ENCODE data around the gene MAP2K1. TPM values are rescaled to one million over a fixed set of nuclear protein-coding genes. Genes with fewer than 3 reads are reported as not detected.
A peak's percentile ranks its signal among the peaks of the same experiment; 100 is the strongest.

MAP2K1 gene
- total RNA-seq, 2 donors from 2014 or later, result 73.7 to 81.2 TPM

DNA sequence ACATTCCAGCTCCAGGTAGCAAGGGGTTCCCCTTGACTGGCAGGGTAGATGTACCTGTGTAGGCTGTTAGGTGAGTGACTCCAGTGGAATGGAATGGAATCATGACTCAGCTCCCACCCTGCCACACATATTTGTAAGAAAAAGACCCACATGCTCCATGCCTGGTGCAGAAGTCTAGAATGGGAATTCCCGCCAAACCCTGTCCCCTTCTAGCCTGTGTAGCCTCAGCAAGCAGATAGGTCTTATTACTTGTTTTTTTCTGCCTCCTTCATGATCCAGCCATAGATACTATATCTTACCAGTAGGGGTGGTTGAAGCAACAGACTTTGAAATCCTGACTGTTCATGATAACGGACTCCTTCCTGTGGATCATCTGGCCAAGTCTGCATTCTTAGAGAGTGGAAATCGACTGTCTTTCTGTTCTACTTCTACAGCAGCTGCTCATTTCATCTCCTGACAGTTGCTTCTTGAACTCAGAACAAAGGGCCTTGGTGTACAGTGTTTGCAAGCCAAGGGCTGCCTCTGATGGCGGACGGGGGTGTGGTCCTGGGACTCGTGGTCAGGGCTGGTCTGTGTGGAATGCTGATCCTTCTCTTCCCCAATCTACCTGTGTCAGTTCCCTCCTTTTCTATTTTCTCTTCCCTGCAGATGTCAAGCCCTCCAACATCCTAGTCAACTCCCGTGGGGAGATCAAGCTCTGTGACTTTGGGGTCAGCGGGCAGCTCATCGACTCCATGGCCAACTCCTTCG is 94.6 kb downstream of the MAP2K1 start:
- no peak for DNase-seq
- WGBS, 2 experiments (ENCODE audit: insufficient coverage in 1 of 2, insufficient read length in 1 of 2), result 95 to 98% methylated on average over 6 to 10 of the region's 10 CpGs
- Histone ChIP-seq H3K27me3 (ENCODE audit: control insufficient read depth, insufficient read depth, low read length, poor library complexity, severe bottlenecking) (no peaks in the 10 kb centered on the region), H3K4me1 (ENCODE audit: control insufficient read depth, insufficient read depth, low read length) (peaks cover 8% of the 10 kb centered on the region), H3K4me3 (ENCODE audit: low read length) (no peak overlapping the region), H3K27ac (ENCODE audit: low read depth, low read length) (no peak overlapping the region), H3K9ac (ENCODE audit: extremely low read depth, low read length, poor library complexity, severe bottlenecking) (no peak overlapping the region), H3K9me3 (ENCODE audit: control insufficient read depth, low read length) (no peaks in the 10 kb centered on the region), H3K36me3 (ENCODE audit: control insufficient read depth, insufficient read depth, low read length) (peaks cover 68% of the 10 kb centered on the region)
- Mint-ChIP-seq H3K9me3 (no peaks in the 10 kb centered on the region), H3K36me3 (ENCODE audit: low read depth) (peaks cover 48% of the 10 kb centered on the region), H3K4me3 (no peak overlapping the region), H3K27me3 (ENCODE audit: insufficient read depth) (no peaks in the 10 kb centered on the region), H3K4me1 (peaks cover 20% of the 10 kb centered on the region), H3K27ac (peak overlapping the region; percentile 62)
- TF ChIP-seq, protein P1, sequence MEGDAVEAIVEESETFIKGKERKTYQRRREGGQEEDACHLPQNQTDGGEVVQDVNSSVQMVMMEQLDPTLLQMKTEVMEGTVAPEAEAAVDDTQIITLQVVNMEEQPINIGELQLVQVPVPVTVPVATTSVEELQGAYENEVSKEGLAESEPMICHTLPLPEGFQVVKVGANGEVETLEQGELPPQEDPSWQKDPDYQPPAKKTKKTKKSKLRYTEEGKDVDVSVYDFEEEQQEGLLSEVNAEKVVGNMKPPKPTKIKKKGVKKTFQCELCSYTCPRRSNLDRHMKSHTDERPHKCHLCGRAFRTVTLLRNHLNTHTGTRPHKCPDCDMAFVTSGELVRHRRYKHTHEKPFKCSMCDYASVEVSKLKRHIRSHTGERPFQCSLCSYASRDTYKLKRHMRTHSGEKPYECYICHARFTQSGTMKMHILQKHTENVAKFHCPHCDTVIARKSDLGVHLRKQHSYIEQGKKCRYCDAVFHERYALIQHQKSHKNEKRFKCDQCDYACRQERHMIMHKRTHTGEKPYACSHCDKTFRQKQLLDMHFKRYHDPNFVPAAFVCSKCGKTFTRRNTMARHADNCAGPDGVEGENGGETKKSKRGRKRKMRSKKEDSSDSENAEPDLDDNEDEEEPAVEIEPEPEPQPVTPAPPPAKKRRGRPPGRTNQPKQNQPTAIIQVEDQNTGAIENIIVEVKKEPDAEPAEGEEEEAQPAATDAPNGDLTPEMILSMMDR (conservative IDR thresholded peaks at IDR 0.05), result peak; percentile 23

GRCh38 chr15:66482539-66482938 is 95.8 kb downstream of the MAP2K1 start:
- Mint-ChIP-seq H3K4me3 (no peak overlapping the region), H3K36me3 (ENCODE audit: low read depth) (peaks cover 58% of the 10 kb centered on the region), H3K9me3 (no peaks in the 10 kb centered on the region), H3K27me3 (ENCODE audit: insufficient read depth) (no peaks in the 10 kb centered on the region), H3K4me1 (peaks cover 9% of the 10 kb centered on the region), H3K27ac (peak overlapping the region; percentile 29)
- TF ChIP-seq, protein P1 (conservative IDR thresholded peaks at IDR 0.05), result no peak
- Histone ChIP-seq H3K27me3 (ENCODE audit: control insufficient read depth, insufficient read depth, low read length, poor library complexity, severe bottlenecking) (no peaks in the 10 kb centered on the region), H3K9me3 (ENCODE audit: control insufficient read depth, low read length) (no peaks in the 10 kb centered on the region), H3K36me3 (ENCODE audit: control insufficient read depth, insufficient read depth, low read length) (peaks cover 73% of the 10 kb centered on the region), H3K4me3 (ENCODE audit: low read length) (no peak overlapping the region), H3K4me1 (ENCODE audit: control insufficient read depth, insufficient read depth, low read length) (no peaks in the 10 kb centered on the region), H3K9ac (ENCODE audit: extremely low read depth, low read length, poor library complexity, severe bottlenecking) (no peak overlapping the region), H3K27ac (ENCODE audit: low read depth, low read length) (no peak overlapping the region)
- 97% methylated on average over 4 to 9 of the region's 9 CpGs for WGBS, 2 experiments (ENCODE audit: insufficient coverage in 1 of 2, insufficient read length in 1 of 2)
- DNase-seq, result no peak

DNA sequence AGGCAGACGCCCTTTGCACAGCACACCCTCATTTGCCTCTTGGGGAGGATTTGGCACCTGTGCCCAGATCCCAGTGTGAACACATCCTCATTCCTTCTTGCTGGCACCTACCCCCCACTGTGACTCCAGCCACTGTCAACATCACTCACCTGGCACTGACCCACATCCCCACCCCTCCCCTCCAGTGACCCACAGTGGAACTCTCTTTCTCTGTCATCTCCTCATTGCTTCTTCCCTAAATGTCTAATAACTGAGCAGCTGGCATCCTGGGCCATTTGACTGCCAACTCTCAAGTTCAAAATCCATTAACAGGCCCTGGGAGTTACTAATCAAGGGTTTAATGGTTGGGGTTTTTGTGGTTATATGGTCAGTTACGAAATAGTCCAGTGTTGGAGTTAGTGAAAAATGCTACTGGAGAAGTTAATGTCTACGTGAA is 96.4 kb downstream of the MAP2K1 start:
- peaks cover 64% of the 10 kb centered on the region for H3K36me3 Mint-ChIP-seq (ENCODE audit: low read depth)
- no peak overlapping the region for H3K4me3 Mint-ChIP-seq
- WGBS, 2 experiments (ENCODE audit: insufficient coverage in 1 of 2, insufficient read length in 1 of 2), result 89 to 100% methylated on average over 1 to 3 of the region's 3 CpGs

More for the DNA sequence above, 96.4 kb downstream of the MAP2K1 start:
- TF ChIP-seq, protein P1 (conservative IDR thresholded peaks at IDR 0.05), result no peak
- Mint-ChIP-seq H3K27me3 (ENCODE audit: insufficient read depth) (no peaks in the 10 kb centered on the region), H3K27ac (no peak overlapping the region), H3K9me3 (no peaks in the 10 kb centered on the region), H3K4me1 (peaks cover 9% of the 10 kb centered on the region)
- no peak for DNase-seq
- Histone ChIP-seq H3K9me3 (ENCODE audit: control insufficient read depth, low read length) (no peaks in the 10 kb centered on the region), H3K36me3 (ENCODE audit: control insufficient read depth, insufficient read depth, low read length) (peaks cover 75% of the 10 kb centered on the region), H3K4me1 (ENCODE audit: control insufficient read depth, insufficient read depth, low read length) (no peaks in the 10 kb centered on the region), H3K27me3 (ENCODE audit: control insufficient read depth, insufficient read depth, low read length, poor library complexity, severe bottlenecking) (no peaks in the 10 kb centered on the region), H3K9ac (ENCODE audit: extremely low read depth, low read length, poor library complexity, severe bottlenecking) (no peak overlapping the region), H3K27ac (ENCODE audit: low read depth, low read length) (no peak overlapping the region), H3K4me3 (ENCODE audit: low read length) (no peak overlapping the region)
